Fibroblast of the aortic adventitia (primary cell): Measurements from ENCODE around the gene ANO10. TPM values are rescaled to one million over a fixed set of nuclear protein-coding genes. Genes with fewer than 3 reads are reported as not detected.
A peak's percentile ranks its signal among the peaks of the same experiment; 100 is the strongest.
"Not testable (repeated sequence)": the region's sequence is repeated elsewhere in the genome, so short reads cannot be mapped to it uniquely, and the experiment has no call there.

Experiments
- DNase-seq: peaks from one replicate; pipeline ENCODE4 v3.0.0-alpha.2; 2010; ENCODE audit warnings: low read depth
- H3K4me3 ChIP-seq: 2 replicates; pipeline ENCODE4 v1.5.1; 2011; ENCODE audit warnings: low read depth, mild to moderate bottlenecking, control low read depth, low read length, moderate library complexity
- CTCF ChIP-seq: IDR thresholded peaks from 2 replicates; pipeline ENCODE4 v1.5.1; 2011; ENCODE audit warnings: mild to moderate bottlenecking, low read length, control low read depth, inconsistent platforms; ENCODE audit not compliant: insufficient read depth
- total RNA-seq: library from RNA; depleted of rRNA; stranded (reverse); fragments of >200 nt; gene quantifications from 2 replicates; pipeline ENCODE4 v1.2.3, GENCODE V29; 2012; ENCODE audit warnings: low replicate concordance

ANO10 gene
- total RNA-seq, 1 donor, result 46.4 TPM

- no peak overlapping the region for H3K4me3 ChIP-seq
- no peak for TF ChIP-seq CTCF
- no peak for DNase-seq
Measured at GRCh38 chr3:43615133-43615532, 6.7 kb downstream of the ANO10 start.

- DNase-seq, result no peak
- TF ChIP-seq CTCF, result no peak
- H3K4me3 ChIP-seq, result no peak overlapping the region
Measured at GRCh38 chr3:43613976-43614375, 7.8 kb downstream of the ANO10 start.

DNA sequence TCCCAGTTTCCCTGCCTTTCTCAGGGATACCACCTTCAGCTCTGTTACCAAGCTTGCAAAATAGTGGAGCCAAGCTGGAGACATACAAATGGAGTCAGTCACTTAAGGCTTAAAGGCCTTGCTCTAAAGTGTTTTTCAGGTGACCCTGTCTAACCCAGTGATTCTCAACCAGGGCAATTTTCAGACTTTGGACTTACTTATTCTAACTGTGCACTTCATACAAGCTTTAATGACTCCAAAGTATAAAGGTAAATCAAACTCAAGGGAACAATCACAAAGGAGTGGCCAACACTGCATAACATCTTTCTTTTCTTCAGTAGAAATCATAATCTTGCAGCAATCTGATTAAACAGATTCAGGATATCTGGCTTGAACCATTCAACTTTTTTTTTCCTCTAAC, 9.4 kb downstream of the ANO10 start:
- TF ChIP-seq CTCF, result no peak
- DNase-seq, result no peak
- no peak overlapping the region for H3K4me3 ChIP-seq

- peak; percentile 19 for DNase-seq
- TF ChIP-seq CTCF, result no peak
- H3K4me3 ChIP-seq, result no peak overlapping the region
Measured at GRCh38 chr3:43609406-43609805, 12.4 kb downstream of the ANO10 start.

- DNase-seq, result no peak
- no peak overlapping the region for H3K4me3 ChIP-seq
- TF ChIP-seq CTCF, result no peak
Measured at GRCh38 chr3:43608751-43609150, 13.1 kb downstream of the ANO10 start.

DNA sequence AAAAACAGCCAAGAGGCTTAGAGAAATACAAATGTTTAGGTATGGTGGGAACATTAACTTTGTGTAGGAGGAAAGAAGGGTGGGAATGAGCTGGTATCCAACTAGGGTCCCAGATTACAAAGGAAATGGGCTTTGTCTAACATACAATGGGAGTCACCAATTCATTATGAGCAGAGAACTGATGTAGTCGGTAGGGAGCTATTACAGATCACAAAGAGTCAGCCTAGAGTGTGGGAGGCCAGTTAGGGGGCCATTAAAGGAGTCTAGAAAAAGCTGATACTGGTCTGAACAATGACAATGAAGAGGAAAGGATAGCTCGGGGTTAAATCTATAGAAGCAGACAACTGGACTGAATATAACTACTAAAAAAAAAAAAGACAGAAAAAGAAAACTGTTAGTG, 15.5 kb downstream of the ANO10 start:
- TF ChIP-seq CTCF, result no peak
- no peak overlapping the region for H3K4me3 ChIP-seq
- no peak for DNase-seq

DNA sequence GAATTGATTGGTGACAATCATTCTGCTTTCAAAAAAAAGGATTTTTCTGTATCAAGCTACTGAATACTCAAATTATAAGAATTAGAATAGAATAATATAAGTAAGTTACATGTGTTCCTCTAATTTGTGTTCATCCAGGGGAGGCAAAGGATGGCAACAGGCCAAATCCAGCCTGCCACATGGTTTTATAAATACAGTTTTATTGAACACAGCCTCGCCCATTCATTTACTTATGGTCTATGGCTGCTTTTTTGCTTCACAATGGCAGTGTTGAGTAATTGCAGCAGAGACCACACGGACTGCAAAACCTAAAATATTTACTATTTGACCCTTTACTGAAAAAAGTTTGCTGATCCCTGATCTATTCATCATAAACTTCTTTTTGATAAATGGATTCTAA, 21.9 kb downstream of the ANO10 start:
- not testable (repeated sequence) for H3K4me3 ChIP-seq, DNase-seq

DNA sequence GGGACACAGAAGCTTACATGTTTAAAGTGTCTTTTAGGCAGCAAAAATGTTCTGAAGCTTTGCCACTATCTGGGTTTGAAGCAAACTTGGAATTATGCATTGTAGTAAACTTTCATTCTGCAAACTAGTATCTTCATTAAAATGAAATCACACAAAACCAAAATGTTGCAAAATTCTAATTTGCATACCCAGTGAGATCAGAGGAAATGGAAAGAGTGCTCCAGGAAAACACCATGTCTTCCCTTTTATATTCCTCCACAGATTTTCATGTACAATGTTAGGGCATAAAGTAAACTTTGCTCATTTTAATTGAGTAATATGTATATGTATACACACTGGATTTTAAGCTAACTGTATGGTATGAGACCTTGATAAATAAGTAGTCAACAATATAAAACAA, 23.9 kb downstream of the ANO10 start:
- TF ChIP-seq CTCF, result no peak
- no peak overlapping the region for H3K4me3 ChIP-seq
- no peak for DNase-seq

- H3K4me3 ChIP-seq, DNase-seq: not testable (repeated sequence)
Measured at GRCh38 chr3:43596178-43596577, 25.6 kb downstream of the ANO10 start.

DNA sequence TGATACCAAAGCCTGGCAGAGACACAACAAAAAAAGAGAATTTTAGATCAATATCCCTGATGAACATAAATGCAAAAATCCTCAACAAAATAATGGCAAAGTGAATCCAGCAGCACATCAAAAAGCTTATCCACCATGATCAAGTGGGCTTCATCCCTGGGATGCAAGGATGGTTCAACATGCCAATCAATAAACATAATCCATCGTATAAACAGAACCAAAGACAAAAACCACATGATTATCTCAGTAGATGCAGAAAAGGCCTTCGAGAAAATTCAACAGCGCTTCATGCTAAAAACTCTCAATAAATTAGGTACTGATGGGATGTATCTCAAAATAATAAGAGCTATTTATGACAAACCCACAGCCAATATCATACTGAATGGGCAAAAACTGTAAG, 26.5 kb downstream of the ANO10 start:
- not testable (repeated sequence) for DNase-seq, H3K4me3 ChIP-seq

DNA sequence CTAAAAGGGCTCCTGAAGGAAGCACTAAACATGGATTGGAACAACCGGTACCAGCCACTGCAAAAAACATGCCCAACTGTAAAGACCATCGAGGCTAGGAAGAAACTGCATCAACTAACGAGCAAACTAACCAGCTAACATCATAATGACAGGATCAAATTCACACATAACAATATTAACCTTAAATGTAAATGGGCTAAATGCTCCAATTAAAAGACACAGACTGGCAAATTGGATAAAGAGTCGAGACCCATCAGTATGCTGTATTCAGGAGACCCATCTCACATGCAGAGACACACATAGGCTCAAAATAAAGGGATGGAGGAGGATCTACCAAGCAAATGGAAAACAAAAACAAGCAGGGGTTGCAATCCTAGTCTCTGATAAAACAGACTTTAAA, 28.2 kb downstream of the ANO10 start:
- not testable (repeated sequence) for DNase-seq, H3K4me3 ChIP-seq

DNA sequence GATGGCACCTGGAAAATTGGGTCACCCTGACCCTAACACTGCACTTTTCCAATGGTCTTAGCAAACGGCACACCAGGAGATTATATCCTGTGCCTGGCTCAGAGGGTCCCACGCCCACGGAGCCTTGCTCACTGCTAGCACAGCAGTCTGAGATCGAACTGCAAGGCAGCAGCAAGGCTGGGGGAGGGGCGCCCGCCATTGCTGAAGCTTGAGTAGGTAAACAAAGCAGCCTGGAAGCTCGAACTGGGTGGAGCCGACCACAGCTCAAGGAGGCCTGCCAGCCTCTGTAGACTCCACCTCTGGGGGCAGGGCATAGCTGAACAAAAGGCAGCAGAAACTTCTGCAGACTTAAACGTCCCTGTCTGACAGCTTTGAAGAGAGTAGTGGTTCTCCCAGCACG, 29.9 kb downstream of the ANO10 start:
- not testable (repeated sequence) for H3K4me3 ChIP-seq, DNase-seq
